ENCODE results near the gene PTPRK. TPM values are rescaled to one million over a fixed set of nuclear protein-coding genes. Genes with fewer than 3 reads are reported as not detected.

PTPRK gene
- polyA plus RNA-seq, 3 donors: 0.01 TPM; not detected in 2

- intact Hi-C loops (cut with micrococcal nuclease): no loop called here
- Mint-ChIP-seq H3K4me1 (no peaks in the 10 kb centered on the region), H3K36me3 (no peaks in the 10 kb centered on the region), H3K27me3 (ENCODE audit: low read depth in 3 of 3) (peaks cover 0 to 3% (median 0%) of the 10 kb centered on the region in 3 donors), H3K4me3 (no peak overlapping the region), H3K9me3 (peaks cover 0 to 3% (median 0%) of the 10 kb centered on the region in 7 donors), H3K27ac (no peak overlapping the region)
- Histone ChIP-seq H3K9me3 (replicated peaks in 1 of 2; ENCODE audit: control insufficient read depth in 1 of 2, insufficient read depth in 1 of 2, low read length in 2 of 2) (no peaks in the 10 kb centered on the region), H3K27me3 (ENCODE audit: control insufficient read depth in 2 of 2, insufficient read depth in 2 of 2, low read length in 2 of 2) (no peaks in the 10 kb centered on the region), H3K79me2 (ENCODE audit: insufficient read depth, low read length) (no peaks in the 10 kb centered on the region), H3K36me3 (replicated peaks in 1 of 2; ENCODE audit: control insufficient read depth in 1 of 2, insufficient read depth in 2 of 2, low read length in 2 of 2) (no peaks in the 10 kb centered on the region), H3K4me1 (ENCODE audit: control insufficient read depth in 1 of 2, insufficient read depth in 2 of 2, low read length in 2 of 2) (no peaks in the 10 kb centered on the region), H3K4me3 (replicated peaks in 1 of 3; ENCODE audit: low read depth in 2 of 3, low read length in 3 of 3) (no peak overlapping the region), H3K9ac (ENCODE audit: insufficient read depth, low read length, poor library complexity, severe bottlenecking) (no peak overlapping the region), H4K20me1 (ENCODE audit: insufficient read depth, low read length) (no peaks in the 10 kb centered on the region), H3K4me2 (replicated peaks; ENCODE audit: extremely low read depth, low read length, poor library complexity, severe bottlenecking) (no peak overlapping the region), H3K27ac (ENCODE audit: low read depth in 1 of 2, low read length in 2 of 2) (no peak overlapping the region), H2AFZ (ENCODE audit: insufficient read depth, low read depth, low read length, poor library complexity, severe bottlenecking) (no peak overlapping the region)
- TF ChIP-seq CTCF (IDR thresholded peaks at IDR 0.05): no peak
- no peak for DNase-seq
- 100% methylated on average over 1 of the region's 5 CpGs for WGBS (ENCODE audit: insufficient coverage)
These were observed 26.0 kb downstream of the PTPRK start for GRCh38 chr6:128494440-128494839.

- H4K20me1 ChIP-seq (ENCODE audit: insufficient read depth, low read length): no peaks in the 10 kb centered on the region
- no peak overlapping the region for H3K4me3 ChIP-seq (replicated peaks in 1 of 3; ENCODE audit: low read depth in 2 of 3, low read length in 3 of 3)
- H3K9me3 ChIP-seq (replicated peaks in 1 of 2; ENCODE audit: control insufficient read depth in 1 of 2, insufficient read depth in 1 of 2, low read length in 2 of 2): no peaks in the 10 kb centered on the region
- DNase-seq: no peak
- no peak overlapping the region for H2AFZ ChIP-seq (ENCODE audit: insufficient read depth, low read depth, low read length, poor library complexity, severe bottlenecking)
- Mint-ChIP-seq H3K9me3 (peaks cover 0 to 3% (median 0%) of the 10 kb centered on the region in 7 donors), H3K36me3 (no peaks in the 10 kb centered on the region), H3K27ac (no peak overlapping the region), H3K27me3 (ENCODE audit: low read depth in 3 of 3) (peaks cover 0 to 3% (median 0%) of the 10 kb centered on the region in 3 donors), H3K4me1 (no peaks in the 10 kb centered on the region), H3K4me3 (no peak overlapping the region)
- no peak overlapping the region for H3K4me2 ChIP-seq (replicated peaks; ENCODE audit: extremely low read depth, low read length, poor library complexity, severe bottlenecking)
- no peaks in the 10 kb centered on the region for H3K4me1 ChIP-seq (ENCODE audit: control insufficient read depth in 1 of 2, insufficient read depth in 2 of 2, low read length in 2 of 2)
- intact Hi-C loops (cut with micrococcal nuclease): no loop called here
- H3K79me2 ChIP-seq (ENCODE audit: insufficient read depth, low read length): no peaks in the 10 kb centered on the region
- no peaks in the 10 kb centered on the region for H3K36me3 ChIP-seq (replicated peaks in 1 of 2; ENCODE audit: control insufficient read depth in 1 of 2, insufficient read depth in 2 of 2, low read length in 2 of 2)
- no peaks in the 10 kb centered on the region for H3K27me3 ChIP-seq (ENCODE audit: control insufficient read depth in 2 of 2, insufficient read depth in 2 of 2, low read length in 2 of 2)
- no CpG with 5 or more reads among the region's 4 CpGs for WGBS (ENCODE audit: insufficient coverage)
- TF ChIP-seq CTCF (IDR thresholded peaks at IDR 0.05): no peak
- no peak overlapping the region for H3K9ac ChIP-seq (ENCODE audit: insufficient read depth, low read length, poor library complexity, severe bottlenecking)
- H3K27ac ChIP-seq (ENCODE audit: low read depth in 1 of 2, low read length in 2 of 2): no peak overlapping the region
These were observed 26.5 kb downstream of the PTPRK start for GRCh38 chr6:128493877-128494276.

All from CD14-positive monocyte (primary cell).